GM12878 (cell line): ENCODE results near the gene MAST4. TPM values are rescaled to one million over a fixed set of nuclear protein-coding genes. Genes with fewer than 3 reads are reported as not detected.

Experiments
- ATAC-seq: fragments of 200-7000 bp; cut with Tn5 transposase; 3 replicates; pipeline ENCODE4 v1.9.1; 2020; ENCODE audit warnings: mild to moderate bottlenecking, moderate library complexity
- BruUV-seq: library from RNA; stranded (reverse); fragments of 400-500 nt; replicated peaks from 2 replicates; lab custom pipeline; 2021; lab: Mats Ljungman, UMichigan
- CTCF ChIA-PET: fragments of 300-600 bp; sonication (Branson Sonifier 250); formaldehyde crosslinking; extraction: SDS; loops from one replicate; lab custom pipeline; 2021; ENCODE audit warnings: inconsistent platforms; lab: Yijun Ruan, JAX
- POLR2A ChIA-PET: fragments of 350-600 bp; formaldehyde crosslinking; extraction: SDS; loops from one replicate; lab custom pipeline; 2021; ENCODE audit warnings: inconsistent platforms; lab: Charles Lee
- RAD21 ChIA-PET: fragments of 300-600 bp; sonication (Branson Sonifier 250); formaldehyde crosslinking; loops from one replicate; lab custom pipeline; 2023; ENCODE audit warnings: antibody characterized with exemption; ENCODE audit not compliant: unreplicated experiment; lab: Charles Lee
- SMC1A ChIA-PET: fragments of 300-600 bp; sonication (Branson Sonifier 250); formaldehyde crosslinking; loops from one replicate; lab custom pipeline; 2023; ENCODE audit not compliant: unreplicated experiment, uncharacterized antibody; lab: Charles Lee
- DNase-seq: peaks from one replicate; pipeline ENCODE4 v3.0.0-alpha.2; 2011; ENCODE audit warnings: low read depth, low spot score
- FAIRE-seq: peaks from 3 replicates; lab custom pipeline; 2011; peaks lifted over from hg19 to GRCh38; lab: Jason Lieb, UNC
- H2AFZ ChIP-seq: 2 replicates; pipeline ENCODE4 v1.6.0; 2011; ENCODE audit warnings: low read depth, low read length, control low read depth; ENCODE audit not compliant: control insufficient read depth
- H3K27ac ChIP-seq: 2 replicates; pipeline ENCODE4 v1.5.1; 2011; ENCODE audit warnings: control low read depth; ENCODE audit not compliant: control insufficient read depth, insufficient read depth
- H3K27me3 ChIP-seq, 2 experiments: replicated peaks in 1 of 2; 2 replicates each; pipeline versions ENCODE4 v1.6.0 to v1.6.1; 2011; ENCODE audit warnings: low read length in 1 of 2; ENCODE audit not compliant: control insufficient read depth in 2 of 2, insufficient read depth in 2 of 2
- H3K36me3 ChIP-seq, 2 experiments: 2 replicates each; pipeline ENCODE4 v1.5.1; 2011; ENCODE audit warnings: low read length in 1 of 2; ENCODE audit not compliant: control insufficient read depth in 2 of 2, insufficient read depth in 2 of 2
- H3K4me1 ChIP-seq: 2 replicates; pipeline ENCODE4 v1.6.1; 2011; ENCODE audit warnings: mild to moderate bottlenecking, low read length, moderate library complexity, mixed read lengths; ENCODE audit not compliant: control insufficient read depth, insufficient read depth
- H3K4me2 ChIP-seq: 2 replicates; pipeline ENCODE4 v1.6.0; 2011; ENCODE audit warnings: control low read depth; ENCODE audit not compliant: control insufficient read depth, insufficient read depth
- H3K4me3 ChIP-seq: fragments of 200-600 bp; sonication (generic); 2 replicates; pipeline ENCODE4 v1.5.1; 2016
- H3K79me2 ChIP-seq: 2 replicates; pipeline ENCODE4 v1.6.0; 2011; ENCODE audit warnings: low read length; ENCODE audit not compliant: control insufficient read depth, insufficient read depth
- H3K9ac ChIP-seq: 2 replicates; pipeline ENCODE4 v1.8.0; 2011; ENCODE audit warnings: low read length, control low read depth, mixed read lengths; ENCODE audit not compliant: control insufficient read depth, insufficient read depth
- H3K9me3 ChIP-seq: replicated peaks from 3 replicates; pipeline ENCODE4 v1.5.1; 2011; ENCODE audit warnings: mild to moderate bottlenecking, low read length; ENCODE audit not compliant: control insufficient read depth, insufficient read depth
- H4K20me1 ChIP-seq: 2 replicates; pipeline ENCODE4 v1.6.0; 2011; ENCODE audit not compliant: control insufficient read depth, insufficient read depth
- CTCF ChIP-seq, 3 experiments: IDR thresholded peaks in 2 of 3; conservative IDR thresholded peaks in 1 of 3; 2 replicates each; pipeline ENCODE4 v1.5.1; 2011; ENCODE audit warnings: low read depth in 3 of 3, low read length in 3 of 3, mild to moderate bottlenecking in 3 of 3, control low read depth in 2 of 3, moderate library complexity in 2 of 3, inconsistent platforms in 1 of 3, mixed read lengths in 1 of 3; ENCODE audit not compliant: control insufficient read depth in 2 of 3, insufficient read depth in 1 of 3; ENCODE audit errors: extremely low read depth in 1 of 3
- MEF2A ChIP-seq: IDR thresholded peaks from 2 replicates; pipeline ENCODE4 v1.6.1; 2011; ENCODE audit warnings: low read depth, mild to moderate bottlenecking, low read length, moderate library complexity; ENCODE audit not compliant: insufficient read depth
- NFIC ChIP-seq: IDR thresholded peaks from 2 replicates; pipeline ENCODE4 v1.6.1; 2012; ENCODE audit warnings: low read depth, mild to moderate bottlenecking, inconsistent platforms, low read length, moderate library complexity
- NKRF ChIP-seq: fragments of 450-650 bp; conservative IDR thresholded peaks from 2 replicates; pipeline ENCODE4 v1.6.1; 2017; ENCODE audit warnings: mild to moderate bottlenecking, moderate library complexity
- PBX3 ChIP-seq: IDR thresholded peaks from 2 replicates; pipeline ENCODE4 v1.6.1; 2011; ENCODE audit warnings: mild to moderate bottlenecking, low read depth, low read length, moderate library complexity; ENCODE audit not compliant: insufficient replicate concordance
- RELA ChIP-seq: fragments of 450-650 bp; IDR thresholded peaks from 2 replicates; pipeline ENCODE4 v1.8.0; 2014; ENCODE audit warnings: borderline replicate concordance; ENCODE audit not compliant: partially characterized antibody
- SP1 ChIP-seq: IDR thresholded peaks from one replicate; pipeline ENCODE4 v1.6.1; 2011; ENCODE audit warnings: low read depth, low read length
- WGBS: methylation state at CpG from one replicate; pipeline ENCODE4 v1.1.6; 2016; ENCODE audit warnings: low lambda C conversion rate; ENCODE audit not compliant: insufficient replicate concordance, insufficient coverage; ENCODE audit errors: missing lambda C conversion rate; 5-methylcytosine and 5-hydroxymethylcytosine counted together
- in situ Hi-C: fragments of 300-500 bp; cut with MboI; formaldehyde crosslinking; loops from 9 replicates; pipeline ENCODE4 v1.14.3; 2018; ENCODE audit warnings: mixed read lengths
- intact Hi-C: fragments of 100-400 bp; cut with micrococcal nuclease; formaldehyde crosslinking; loops from one replicate; pipeline ENCODE4 v1.14.2; 2022; ENCODE audit not compliant: unreplicated experiment
- polyA plus RNA-seq, 11 experiments: library from polyadenylated mRNA; depleted of rRNA in 4 of 11; unstranded in 6 of 11; stranded (reverse) in 5 of 11; fragments of >200 nt; fragmentation: Nextera tagmentation in 4 of 11; fragmentation: Illumina TruSeq in 1 of 11; extraction: Ambion mirVana in 4 of 11; extraction: Trizol in 1 of 11; gene quantifications; 1 replicate in 1 of 11; 2 replicates in 10 of 11; pipeline versions ENCODE4 v1.2.1 to v1.2.3, GENCODE V29; 2011 to 2016; ENCODE audit warnings: inconsistent platforms in 2 of 11, missing spikeins in 2 of 11, low read depth in 1 of 11
- total RNA-seq, 4 experiments: library from RNA; depleted of rRNA in 3 of 4; stranded (reverse); fragments of >200 nt in 3 of 4; fragmentation: Illumina TruSeq in 1 of 4; extraction: Trizol in 1 of 4; gene quantifications; 2 replicates each; pipeline versions ENCODE4 v1.2.1 to v1.2.3, GENCODE V29; 2013 to 2021

The MAST4 gene
- total and polyA plus RNA-seq, 10 of the 15 experiments (the other 5 are each of a cell fraction or from before 2014, with no cell fraction given) = 0.02 to 1.6 (median 0.29) TPM; not detected in 1

DNA sequence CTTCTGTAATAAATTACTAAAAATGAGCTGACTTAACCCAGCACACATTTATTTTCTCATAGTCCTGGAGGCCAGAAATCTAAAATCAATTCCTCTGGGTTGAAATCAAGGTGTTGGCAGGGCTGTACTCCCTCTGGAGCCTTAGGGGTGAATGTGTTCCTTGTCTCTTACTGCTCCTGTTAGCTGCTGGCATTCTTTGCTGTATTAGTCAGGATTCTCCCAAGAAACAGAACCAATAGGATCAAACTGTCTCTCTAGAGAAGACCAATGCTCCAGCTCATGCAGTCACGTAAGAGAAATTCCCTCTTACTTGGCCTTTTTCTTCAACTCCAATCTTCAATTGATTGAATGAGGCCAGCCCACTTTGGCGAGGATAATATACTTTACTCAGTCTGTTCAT is 615.7 kb downstream of the MAST4 start:
- BruUV-seq = no TSS peak
- intact Hi-C loops = no loop called here
- POLR2A ChIA-PET = no interaction called here
- no peak for ATAC-seq
- H3K4me1 ChIP-seq = peaks cover 30% of the 10 kb centered on the region
- 72% methylated on average over 2 of the region's 2 CpGs for WGBS
- TF ChIP-seq NKRF (no peak), CTCF (IDR thresholded peaks at IDR 0.05 in 2 of 3, conservative IDR thresholded peaks at IDR 0.05 in 1 of 3; ENCODE audit: control insufficient read depth in 2 of 3, extremely low read depth in 1 of 3, insufficient read depth in 1 of 3, low read depth in 3 of 3, low read length in 3 of 3) (no peak), SP1 (no peak), RELA (no peak), NFIC (no peak), PBX3 (no peak), MEF2A (no peak)
- TF ChIP-seq, all 136 proteins: peak for 0
- CTCF ChIA-PET = interaction anchor here (0.9 to 10.0 kb wide), 4 partner anchors 45 to 55 kb away, joined by 3 to 137 read pairs (median 68); no protein-coding TSS in a partner anchor
- FAIRE-seq (no peak), DNase-seq (no peak)
- SMC1A ChIA-PET = interaction anchor here (0.8 kb wide), 1 partner anchor 44 kb away, joined by 3 read pairs; no protein-coding TSS in a partner anchor
- H3K9me3 ChIP-seq = no peaks in the 10 kb centered on the region
- H3K36me3 ChIP-seq = no peaks in the 10 kb centered on the region
- no peak overlapping the region for H3K4me2 ChIP-seq
- H2AFZ ChIP-seq = no peak overlapping the region
- H3K4me3 ChIP-seq = no peak overlapping the region
- in situ Hi-C loops = loop anchor here (5.0 to 25.0 kb wide), 3 partner anchors 50 to 400 kb away; no protein-coding TSS in a partner anchor
- H3K27ac ChIP-seq = no peak overlapping the region
- no peaks in the 10 kb centered on the region for H4K20me1 ChIP-seq
- RAD21 ChIA-PET = no interaction called here
- no peaks in the 10 kb centered on the region for H3K27me3 ChIP-seq
- no peaks in the 10 kb centered on the region for H3K79me2 ChIP-seq
- no peak overlapping the region for H3K9ac ChIP-seq
